ENCODE results near the gene COPE.
A peak's percentile ranks its signal among the peaks of the same experiment; 100 is the strongest.

Gene COPE

GRCh38 chr19:18868380-18869022 is 50.7 kb downstream of the COPE start:
- peak; percentile 14 for DNase-seq (ENCODE audit: low read depth, low spot score)

GRCh38 chr19:18867751-18868150 is 51.4 kb downstream of the COPE start:
- DNase-seq (ENCODE audit: low read depth, low spot score): no peak

DNA sequence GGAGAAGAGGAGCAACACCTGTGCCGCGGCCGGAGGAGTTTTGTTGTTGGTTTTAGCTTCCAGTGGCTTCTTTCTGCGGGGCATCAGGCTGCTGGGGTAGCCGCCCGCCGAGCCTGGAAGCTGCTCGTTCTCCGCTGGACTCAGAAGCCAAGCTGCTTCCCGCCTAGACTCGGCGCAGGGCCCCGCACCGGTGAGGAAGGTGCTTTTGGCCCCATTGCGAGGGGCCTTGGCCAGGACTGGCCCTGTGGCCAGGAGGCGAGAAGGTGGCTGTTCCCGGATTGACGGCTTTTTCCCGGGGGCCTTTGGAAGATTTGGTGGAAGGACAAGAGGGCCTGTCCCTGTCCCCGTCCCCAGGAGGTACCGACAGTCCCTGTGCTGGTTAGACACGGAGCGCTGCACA is 52.0 kb downstream of the COPE start:
- DNase-seq (ENCODE audit: low read depth, low spot score): no peak

- no peak for DNase-seq (ENCODE audit: low read depth, low spot score)
Observed at GRCh38 chr19:18866800-18867123, 52.4 kb downstream of the COPE start.

- peak; percentile 85 for DNase-seq (ENCODE audit: low read depth, low spot score)
Observed at GRCh38 chr19:18865973-18866799, 53.0 kb downstream of the COPE start.

- DNase-seq (ENCODE audit: low read depth, low spot score): no peak
Observed at GRCh38 chr19:18865106-18865972, 53.8 kb downstream of the COPE start.

GRCh38 chr19:18863843-18864362 is 55.3 kb downstream of the COPE start:
- DNase-seq (ENCODE audit: low read depth, low spot score): no peak

GRCh38 chr19:18862976-18863842 is 56.0 kb downstream of the COPE start:
- DNase-seq (ENCODE audit: low read depth, low spot score): no peak

GRCh38 chr19:18861917-18862316 is 57.3 kb downstream of the COPE start:
- DNase-seq (ENCODE audit: low read depth, low spot score): no peak

GRCh38 chr19:18861235-18861634 is 58.0 kb downstream of the COPE start:
- no peak for DNase-seq (ENCODE audit: low read depth, low spot score)

DNA sequence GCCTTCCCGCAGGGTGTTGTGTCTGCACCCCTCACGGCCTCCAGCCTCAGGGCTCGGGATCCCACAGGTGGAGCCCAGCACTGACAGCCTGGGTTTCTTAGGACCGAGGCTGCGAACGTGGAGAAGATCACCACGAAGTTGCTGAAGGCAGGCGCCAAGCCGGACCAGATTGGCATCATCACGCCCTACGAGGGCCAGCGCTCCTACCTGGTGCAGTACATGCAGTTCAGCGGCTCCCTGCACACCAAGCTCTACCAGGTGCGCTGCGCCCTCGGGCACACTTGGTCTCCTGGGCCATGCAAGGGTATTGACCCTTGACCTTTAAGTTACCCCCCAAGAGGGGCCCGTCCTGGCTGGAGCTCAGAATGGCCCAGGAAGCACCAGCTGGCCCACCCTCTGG is 58.5 kb downstream of the COPE start:
- DNase-seq (ENCODE audit: low read depth, low spot score): no peak

- no peak for DNase-seq (ENCODE audit: low read depth, low spot score)
Observed at GRCh38 chr19:18860302-18860700, 58.9 kb downstream of the COPE start.

DNA sequence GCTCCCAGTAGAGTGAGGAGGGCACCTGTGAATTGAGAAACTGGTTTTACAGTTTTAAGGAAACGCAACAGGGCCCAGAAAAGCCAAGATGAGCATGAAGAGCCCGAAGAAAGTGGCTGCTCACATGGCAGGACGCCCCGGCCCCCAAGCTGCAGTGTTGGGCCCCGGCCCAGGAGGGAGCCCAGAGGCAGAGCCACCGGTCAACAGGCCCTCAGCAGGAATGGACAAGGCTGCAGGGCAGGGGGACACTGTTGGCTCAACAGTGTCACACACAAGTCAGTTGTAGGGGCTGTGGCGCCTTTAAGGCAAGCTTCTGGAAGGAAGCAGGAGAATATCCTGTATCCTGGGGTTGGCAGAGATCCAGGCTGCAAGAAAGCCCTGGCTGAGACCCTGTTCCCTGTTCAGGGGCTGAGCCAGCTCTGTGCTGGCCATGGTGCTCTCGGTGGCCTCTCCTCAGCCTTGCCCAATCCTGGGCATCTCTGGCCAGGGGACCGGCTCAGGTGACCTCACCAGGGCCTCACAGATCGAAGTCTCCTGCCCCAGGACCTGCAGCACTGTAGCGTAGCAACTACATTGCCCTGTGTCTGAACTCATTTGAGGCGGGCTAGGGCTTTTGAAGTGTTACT is 59.4 kb downstream of the COPE start:
- no peak for DNase-seq (ENCODE audit: low read depth, low spot score)

GRCh38 chr19:18858906-18859646 is 60.1 kb downstream of the COPE start:
- no peak for DNase-seq (ENCODE audit: low read depth, low spot score)

- DNase-seq (ENCODE audit: low read depth, low spot score): no peak
Observed at GRCh38 chr19:18857223-18857622, 62.0 kb downstream of the COPE start.

- DNase-seq (ENCODE audit: low read depth, low spot score): peak; percentile 46
Observed at GRCh38 chr19:18856385-18857126, 62.6 kb downstream of the COPE start.

DNA sequence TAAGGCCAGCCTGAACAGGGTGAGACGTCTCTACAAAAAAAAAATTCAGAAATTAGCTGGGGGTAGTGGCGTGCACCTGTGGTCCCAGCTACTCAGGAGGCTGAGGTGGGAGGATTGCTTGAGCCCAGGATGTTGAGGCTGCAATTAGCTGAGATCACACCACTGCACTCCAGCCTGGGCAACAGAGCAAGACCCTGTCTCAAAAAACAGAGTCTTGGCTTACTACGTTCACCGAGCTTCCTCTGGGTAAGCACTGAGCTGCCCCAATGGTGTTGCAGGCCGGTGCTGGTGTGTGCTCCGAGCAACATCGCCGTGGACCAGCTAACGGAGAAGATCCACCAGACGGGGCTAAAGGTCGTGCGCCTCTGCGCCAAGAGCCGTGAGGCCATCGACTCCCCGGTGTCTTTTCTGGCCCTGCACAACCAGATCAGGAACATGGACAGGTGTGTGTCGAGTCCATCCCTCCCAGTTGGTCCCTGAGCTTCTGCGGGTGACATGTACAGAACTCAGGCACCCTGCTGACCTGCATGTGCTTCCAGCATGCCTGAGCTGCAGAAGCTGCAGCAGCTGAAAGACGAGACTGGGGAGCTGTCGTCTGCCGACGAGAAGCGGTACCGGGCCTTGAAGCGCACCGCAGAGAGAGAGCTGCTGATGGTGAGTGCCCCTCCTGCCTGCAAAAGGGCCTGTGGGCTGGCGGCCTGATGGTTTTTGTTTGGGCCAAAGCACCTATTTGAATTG is 63.4 kb downstream of the COPE start:
- DNase-seq (ENCODE audit: low read depth, low spot score): no peak

- DNase-seq (ENCODE audit: low read depth, low spot score): no peak
Observed at GRCh38 chr19:18854982-18855381, 64.2 kb downstream of the COPE start.
